Muscle layer of duodenum (tissue), 2 donors: ENCODE measurements around the gene TFEB.

Experiments
- H3K27ac ChIP-seq: one replicate; pipeline ENCODE4 v1.7.0; 2013; ENCODE audit warnings: mild to moderate bottlenecking, low read length
- H3K27me3 ChIP-seq: one replicate; pipeline ENCODE4 v1.7.0; 2013; ENCODE audit warnings: low read depth, mild to moderate bottlenecking, control low read depth, low read length
- H3K36me3 ChIP-seq, 2 donors: one replicate each; pipeline ENCODE4 v1.7.0; 2013; ENCODE audit warnings: low read length in 2 of 2, control low read depth in 1 of 2, mild to moderate bottlenecking in 1 of 2; ENCODE audit not compliant: insufficient read depth in 2 of 2, control insufficient read depth in 1 of 2
- H3K4me1 ChIP-seq, 2 donors: one replicate each; pipeline ENCODE4 v1.7.0; 2013; ENCODE audit warnings: low read length in 2 of 2, mild to moderate bottlenecking in 2 of 2, control low read depth in 1 of 2, moderate library complexity in 1 of 2; ENCODE audit not compliant: insufficient read depth in 2 of 2, control insufficient read depth in 1 of 2
- H3K4me3 ChIP-seq, 2 donors: one replicate each; pipeline ENCODE4 v1.7.0; 2013; ENCODE audit warnings: low read length in 2 of 2, low read depth in 1 of 2, mild to moderate bottlenecking in 1 of 2
- H3K9me3 ChIP-seq, 2 donors: one replicate each; pipeline ENCODE4 v1.7.0; 2013; ENCODE audit warnings: low read length in 2 of 2, control low read depth in 1 of 2, mild to moderate bottlenecking in 1 of 2; ENCODE audit not compliant: control insufficient read depth in 1 of 2
- donor health status: healthy.

The TFEB gene

DNA sequence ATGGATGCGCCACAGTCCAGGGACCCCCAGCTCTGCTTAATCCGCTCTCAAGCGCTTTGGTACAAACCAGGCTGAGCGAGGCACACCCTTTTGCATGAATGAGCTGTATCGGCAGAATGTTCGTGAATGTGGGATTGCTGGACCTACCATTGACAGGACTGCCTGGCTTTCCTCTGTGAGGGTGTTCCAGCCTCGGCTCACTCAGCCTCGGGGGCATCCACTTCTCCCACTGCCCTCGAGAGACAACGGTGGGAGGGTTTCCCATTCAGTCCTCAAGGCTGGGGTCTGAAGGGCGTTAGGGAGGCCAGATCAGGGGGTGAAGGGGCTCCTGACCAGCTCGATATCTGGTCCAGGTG lies 79.8 kb downstream of the TFEB start:
- no peaks in the 10 kb centered on the region for H3K9me3 ChIP-seq
- no peaks in the 10 kb centered on the region for H3K36me3 ChIP-seq
- H3K27ac ChIP-seq = no peak overlapping the region
- no peak overlapping the region for H3K4me3 ChIP-seq
- no peaks in the 10 kb centered on the region for H3K27me3 ChIP-seq
- no peaks in the 10 kb centered on the region for H3K4me1 ChIP-seq

DNA sequence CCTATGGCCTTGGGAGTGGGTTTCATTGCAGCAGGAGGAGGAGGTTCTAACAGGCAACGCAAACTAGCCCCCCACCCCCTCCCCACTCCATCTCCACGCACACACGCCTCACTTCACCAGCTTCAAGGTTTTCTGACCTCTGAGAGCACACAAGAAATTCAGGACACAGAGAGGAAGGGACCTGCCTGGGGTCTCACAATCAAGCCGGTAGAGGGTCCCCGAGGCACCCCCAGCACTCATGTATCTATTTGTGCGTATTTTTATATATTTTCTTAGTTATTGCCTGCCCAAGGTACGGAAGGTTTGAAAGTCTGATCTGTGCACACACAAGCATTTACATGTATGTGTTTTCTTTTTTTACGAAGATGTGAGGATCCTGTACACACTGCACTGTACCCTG lies 80.2 kb downstream of the TFEB start:
- no peak overlapping the region for H3K4me3 ChIP-seq
- H3K36me3 ChIP-seq = no peaks in the 10 kb centered on the region
- no peaks in the 10 kb centered on the region for H3K9me3 ChIP-seq
- H3K27me3 ChIP-seq = no peaks in the 10 kb centered on the region
- H3K27ac ChIP-seq = no peak overlapping the region
- no peaks in the 10 kb centered on the region for H3K4me1 ChIP-seq

DNA sequence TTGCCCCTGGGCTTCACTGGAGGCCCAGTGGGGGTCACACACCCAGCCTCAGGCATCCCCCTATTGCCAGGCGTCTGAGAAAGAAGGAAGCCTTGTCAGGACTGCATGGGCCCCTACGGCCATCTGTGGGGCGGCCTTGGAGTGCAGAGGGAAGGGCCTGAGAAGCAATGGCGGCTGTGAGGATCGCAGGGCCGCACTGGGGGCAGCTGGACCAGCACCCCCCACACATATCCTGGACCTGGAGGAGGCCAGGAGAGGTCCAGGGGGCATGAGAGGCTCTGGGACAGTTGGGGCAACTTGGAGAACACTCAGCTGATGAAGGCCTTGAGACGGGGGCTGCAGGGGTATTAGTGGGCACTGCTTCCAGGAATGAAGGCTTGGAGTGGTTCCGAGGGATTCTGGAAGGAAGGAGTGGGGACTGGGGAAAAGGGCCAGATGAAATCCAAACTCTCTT lies 80.7 kb downstream of the TFEB start:
- Histone ChIP-seq H3K4me3 (no peak overlapping the region), H3K9me3 (no peaks in the 10 kb centered on the region), H3K27ac (no peak overlapping the region), H3K27me3 (no peaks in the 10 kb centered on the region), H3K4me1 (no peaks in the 10 kb centered on the region), H3K36me3 (no peaks in the 10 kb centered on the region)

DNA sequence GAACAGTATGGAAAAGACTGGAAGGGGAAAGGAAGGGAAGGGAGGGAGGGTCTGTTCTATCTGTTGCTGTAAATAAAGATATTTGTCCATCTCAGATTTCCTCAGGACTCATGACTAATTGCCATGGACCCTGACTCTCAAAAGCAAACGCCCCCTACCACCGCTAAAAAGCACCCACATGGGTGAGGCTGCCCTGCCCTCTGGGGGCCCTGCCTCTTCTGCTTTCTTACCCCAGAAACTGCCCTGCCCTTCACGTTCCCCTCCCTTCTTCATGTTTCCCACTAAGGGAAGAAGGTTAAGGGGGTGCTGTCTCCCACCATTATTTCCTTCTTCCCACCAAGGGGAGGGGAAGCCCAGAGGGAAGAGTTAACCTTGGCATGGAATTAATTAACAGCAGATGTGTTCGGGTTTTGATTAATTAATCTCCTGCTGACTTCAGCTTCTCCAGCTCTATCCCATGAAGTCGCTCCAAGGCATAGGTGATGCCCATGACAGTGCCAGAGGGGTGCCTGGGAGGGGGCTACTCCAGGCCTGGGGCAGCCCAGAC lies 81.2 kb downstream of the TFEB start:
- no peaks in the 10 kb centered on the region for H3K4me1 ChIP-seq
- no peaks in the 10 kb centered on the region for H3K36me3 ChIP-seq
- no peaks in the 10 kb centered on the region for H3K9me3 ChIP-seq
- no peak overlapping the region for H3K4me3 ChIP-seq
- no peaks in the 10 kb centered on the region for H3K27me3 ChIP-seq
- no peak overlapping the region for H3K27ac ChIP-seq

DNA sequence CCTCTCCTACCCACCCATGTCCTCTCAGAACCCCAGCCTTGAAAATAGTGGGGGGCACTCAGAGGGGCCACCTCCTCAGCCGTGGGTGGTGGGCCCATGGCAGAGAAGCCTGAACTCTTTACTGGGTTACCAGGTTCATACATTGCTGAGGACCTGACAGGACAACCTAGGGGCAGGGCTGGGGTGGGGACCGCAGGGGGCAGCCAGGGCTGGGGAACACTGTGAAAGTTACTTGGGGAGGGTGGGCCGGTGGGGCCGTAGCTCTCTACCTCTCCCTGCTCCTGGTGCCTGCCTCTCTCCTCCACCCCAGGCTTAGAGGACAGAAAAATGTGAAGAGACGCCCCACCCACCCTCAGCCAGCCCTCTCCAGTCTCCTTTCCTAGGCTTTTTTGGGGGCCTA lies 81.7 kb downstream of the TFEB start:
- Histone ChIP-seq H3K27ac (no peak overlapping the region), H3K27me3 (no peaks in the 10 kb centered on the region), H3K4me3 (no peak overlapping the region), H3K9me3 (no peaks in the 10 kb centered on the region), H3K4me1 (no peaks in the 10 kb centered on the region), H3K36me3 (no peaks in the 10 kb centered on the region)

DNA sequence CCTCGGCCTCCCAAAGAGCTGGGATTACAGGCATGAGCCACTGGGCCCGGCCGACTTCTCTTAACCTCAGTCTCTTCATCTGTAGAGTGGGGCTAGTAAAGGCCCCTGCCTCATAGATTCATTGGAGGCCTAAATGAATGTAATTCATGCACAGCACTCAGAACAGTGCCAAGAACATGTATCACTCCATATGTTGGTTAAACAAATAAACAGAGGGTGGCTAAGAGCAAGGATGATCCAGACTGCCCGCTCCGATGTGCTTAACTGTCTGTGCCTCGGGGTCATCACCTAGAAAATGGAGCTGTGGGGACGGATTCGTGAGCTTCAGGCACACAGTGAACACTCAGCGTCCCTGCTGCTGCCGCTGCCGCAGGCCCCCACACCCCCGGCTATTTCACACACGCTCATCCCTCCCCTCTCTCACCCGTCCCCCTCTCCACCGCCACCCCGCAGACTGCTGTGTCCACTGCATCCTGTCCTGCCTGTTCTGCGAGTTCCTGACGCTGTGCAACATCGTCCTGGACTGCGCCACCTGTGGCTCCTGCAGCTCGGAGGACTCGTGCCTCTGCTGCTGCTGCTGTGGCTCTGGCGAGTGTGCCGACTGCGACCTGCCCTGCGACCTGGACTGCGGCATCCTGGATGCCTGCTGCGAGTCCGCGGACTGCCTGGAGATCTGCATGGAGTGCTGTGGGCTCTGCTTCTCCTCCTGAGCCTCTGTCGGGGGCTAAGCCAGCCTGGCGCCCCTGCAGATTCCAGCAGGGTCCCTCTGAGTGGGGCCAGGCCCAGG lies 82.3 kb downstream of the TFEB start:
- no peaks in the 10 kb centered on the region for H3K9me3 ChIP-seq
- no peaks in the 10 kb centered on the region for H3K4me1 ChIP-seq
- H3K36me3 ChIP-seq = no peaks in the 10 kb centered on the region
- no peak overlapping the region for H3K4me3 ChIP-seq
- H3K27me3 ChIP-seq = no peaks in the 10 kb centered on the region
- no peak overlapping the region for H3K27ac ChIP-seq

DNA sequence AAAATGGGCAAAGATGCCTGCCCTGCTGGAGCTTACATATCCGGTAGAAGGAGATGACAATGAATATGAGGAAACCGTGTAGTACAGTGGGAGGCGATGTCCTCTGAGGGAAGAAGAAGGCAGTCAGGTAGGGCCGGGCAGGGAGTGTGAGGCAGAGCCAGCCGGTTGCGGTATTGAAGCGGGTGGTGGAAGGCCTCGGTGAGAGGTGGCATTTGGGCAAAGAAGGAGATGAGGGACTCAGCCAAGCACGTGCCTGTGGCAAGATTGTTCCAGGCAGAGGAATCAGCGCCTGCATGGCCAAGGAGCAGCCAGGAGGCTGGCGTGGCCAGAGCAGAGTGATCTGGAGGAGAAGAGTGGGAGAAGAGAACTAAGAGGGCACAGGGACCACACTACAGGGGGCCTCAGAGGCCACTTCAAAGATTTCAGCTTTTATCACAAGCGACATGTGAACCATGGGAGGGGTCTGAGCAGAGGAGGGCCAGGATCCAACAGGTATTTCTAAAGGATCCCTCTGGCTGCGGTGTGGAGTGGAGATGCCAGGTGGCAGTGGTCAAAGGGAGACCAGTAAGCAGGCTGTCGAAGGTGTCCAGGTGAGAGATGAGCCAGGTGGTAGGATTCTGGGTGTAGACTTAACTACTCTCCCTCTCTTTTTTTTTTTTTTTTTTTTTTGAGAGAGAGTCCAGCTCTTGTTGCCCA lies 83.3 kb downstream of the TFEB start:
- Histone ChIP-seq H3K4me3 (no peak overlapping the region), H3K4me1 (no peaks in the 10 kb centered on the region), H3K9me3 (no peaks in the 10 kb centered on the region), H3K36me3 (no peaks in the 10 kb centered on the region), H3K27ac (no peak overlapping the region), H3K27me3 (no peaks in the 10 kb centered on the region)

DNA sequence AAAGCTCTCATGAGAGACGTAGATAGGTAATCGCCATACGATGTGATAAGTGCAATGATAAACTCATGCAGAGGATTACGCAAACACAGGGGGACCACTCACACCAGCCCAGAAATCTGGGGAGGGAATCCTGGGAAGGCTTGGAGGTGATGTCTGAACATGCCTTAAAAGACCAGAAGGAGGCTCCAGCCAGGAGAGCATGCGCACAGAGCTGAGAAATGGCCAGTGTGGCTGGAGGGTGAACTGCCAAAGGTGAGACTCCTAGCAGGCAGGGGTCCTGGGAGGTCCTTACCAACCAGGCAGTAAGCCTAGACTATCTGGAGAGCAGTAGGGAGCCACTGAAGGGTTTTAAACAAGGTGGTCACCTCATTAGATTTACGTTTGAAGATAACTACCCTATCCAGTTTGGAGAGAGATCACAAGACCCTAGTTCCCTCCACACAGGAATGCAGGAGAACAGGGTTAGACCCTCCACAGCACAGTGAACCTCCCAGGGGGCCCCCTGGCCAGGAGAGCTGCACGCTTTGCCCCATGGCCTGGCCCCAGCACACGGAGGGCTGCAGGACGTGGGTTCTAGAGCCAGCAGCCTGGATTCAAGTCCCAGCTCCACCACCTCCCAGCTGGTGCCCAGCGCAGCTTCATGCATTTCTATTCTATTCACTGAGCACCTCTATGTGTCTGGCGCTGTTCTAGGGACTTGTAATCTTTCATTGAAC lies 84.0 kb downstream of the TFEB start:
- H3K27ac ChIP-seq = no peak overlapping the region
- no peaks in the 10 kb centered on the region for H3K36me3 ChIP-seq
- H3K27me3 ChIP-seq = no peaks in the 10 kb centered on the region
- H3K4me3 ChIP-seq = no peak overlapping the region
- no peaks in the 10 kb centered on the region for H3K4me1 ChIP-seq
- H3K9me3 ChIP-seq = no peaks in the 10 kb centered on the region

DNA sequence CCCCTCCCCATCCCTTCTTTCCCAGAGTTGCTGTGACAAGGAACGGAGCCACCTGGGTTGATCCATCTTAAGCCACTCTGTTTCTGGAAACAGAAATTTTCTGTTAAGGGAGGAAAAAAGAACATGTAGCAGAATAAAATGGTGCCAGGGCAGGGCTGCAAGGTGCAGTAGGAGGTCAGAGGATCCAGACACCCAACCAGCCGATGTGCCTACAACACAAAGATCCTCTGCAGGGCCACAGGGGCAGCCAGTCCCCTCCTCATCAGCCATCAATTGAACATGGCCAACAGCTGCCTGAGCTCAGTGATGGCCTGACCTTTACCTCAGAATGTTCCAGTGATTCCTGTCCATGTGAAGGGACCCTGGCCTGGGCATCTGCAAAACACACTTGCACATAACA lies 85.3 kb downstream of the TFEB start:
- no peaks in the 10 kb centered on the region for H3K36me3 ChIP-seq
- no peak overlapping the region for H3K4me3 ChIP-seq
- no peaks in the 10 kb centered on the region for H3K4me1 ChIP-seq
- H3K27me3 ChIP-seq = no peaks in the 10 kb centered on the region
- no peak overlapping the region for H3K27ac ChIP-seq
- no peaks in the 10 kb centered on the region for H3K9me3 ChIP-seq

DNA sequence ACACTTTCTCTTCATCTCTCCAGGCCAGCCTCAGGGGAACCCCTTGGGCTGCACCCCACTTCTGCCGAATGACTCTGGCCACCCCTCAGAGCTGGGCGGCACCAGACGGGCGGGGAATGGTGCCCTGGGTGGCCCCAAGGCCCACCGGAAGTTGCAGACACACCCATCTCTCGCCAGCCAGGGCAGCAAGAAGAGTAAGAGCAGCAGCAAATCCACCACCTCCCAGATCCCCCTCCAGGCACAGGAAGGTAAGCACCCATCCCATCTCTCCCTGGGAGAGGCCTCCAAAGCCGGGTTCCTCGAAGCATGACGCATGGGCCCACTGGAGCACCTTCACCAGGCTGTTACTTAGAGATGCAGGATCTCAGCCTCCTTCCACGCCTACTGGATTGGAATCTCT lies 85.8 kb downstream of the TFEB start:
- no peak overlapping the region for H3K4me3 ChIP-seq
- no peak overlapping the region for H3K27ac ChIP-seq
- H3K9me3 ChIP-seq = no peaks in the 10 kb centered on the region
- H3K27me3 ChIP-seq = no peaks in the 10 kb centered on the region
- no peaks in the 10 kb centered on the region for H3K36me3 ChIP-seq
- H3K4me1 ChIP-seq = no peaks in the 10 kb centered on the region

DNA sequence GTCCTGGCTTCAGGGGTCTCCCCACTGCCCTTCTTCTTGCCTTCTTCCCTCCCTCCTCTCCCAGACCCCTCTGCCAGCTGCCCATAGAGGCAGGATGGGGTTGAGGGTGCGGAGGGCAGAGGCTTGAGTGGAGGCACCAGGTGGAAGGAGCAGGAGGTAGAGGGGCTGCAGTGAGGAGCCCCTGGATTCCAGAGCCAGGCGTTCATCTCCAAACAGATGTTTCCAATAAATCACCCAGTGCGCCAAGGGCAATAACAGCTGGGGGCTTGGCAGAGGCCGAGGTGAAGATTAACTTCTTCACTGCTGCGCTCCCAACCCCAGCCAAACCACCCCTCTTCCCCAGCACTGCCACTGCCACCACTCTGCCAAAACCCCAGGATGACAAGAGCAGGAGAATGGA lies 86.5 kb downstream of the TFEB start:
- H3K36me3 ChIP-seq = no peaks in the 10 kb centered on the region

More for the DNA sequence above, 86.5 kb downstream of the TFEB start:
- H3K4me3 ChIP-seq = no peak overlapping the region
- H3K9me3 ChIP-seq = no peaks in the 10 kb centered on the region
- H3K27ac ChIP-seq = no peak overlapping the region
- H3K27me3 ChIP-seq = no peaks in the 10 kb centered on the region
- H3K4me1 ChIP-seq = no peaks in the 10 kb centered on the region
